Astrocyte (in vitro differentiated cells and primary cell): Measurements from ENCODE around the gene HTR3C. TPM values are rescaled to one million over a fixed set of nuclear protein-coding genes. Genes with fewer than 3 reads are reported as not detected.

Source experiments
- DNase-seq: peaks from one replicate; pipeline ENCODE4 v3.0.0-alpha.2; 2010; ENCODE audit warnings: low read depth
- FAIRE-seq: peaks from 2 replicates; lab custom pipeline; 2011; peaks lifted over from hg19 to GRCh38; lab: Jason Lieb, UNC
- H2AFZ ChIP-seq: 2 replicates; pipeline ENCODE4 v1.6.0; 2012; ENCODE audit warnings: low read depth, low read length, inconsistent platforms
- H3K27ac ChIP-seq: 2 replicates; pipeline ENCODE4 v1.5.1; 2011; ENCODE audit warnings: low read depth, low read length, inconsistent platforms
- H3K27me3 ChIP-seq: 2 replicates; pipeline ENCODE4 v1.6.0; 2011; ENCODE audit warnings: low read length, inconsistent platforms; ENCODE audit not compliant: insufficient read depth
- H3K36me3 ChIP-seq: 2 replicates; pipeline ENCODE4 v1.5.1; 2011; ENCODE audit warnings: low read length, inconsistent platforms; ENCODE audit not compliant: insufficient read depth
- H3K4me1 ChIP-seq: 2 replicates; pipeline ENCODE4 v1.5.1; 2011; ENCODE audit warnings: low read length, inconsistent platforms; ENCODE audit not compliant: insufficient read depth
- H3K4me2 ChIP-seq: 2 replicates; pipeline ENCODE4 v1.6.0; 2012; ENCODE audit warnings: low read length, inconsistent platforms
- H3K4me3 ChIP-seq: 2 replicates; pipeline ENCODE4 v1.5.1; 2011; ENCODE audit warnings: low read depth, mild to moderate bottlenecking, low read length, inconsistent platforms; ENCODE audit not compliant: insufficient read depth
- H3K79me2 ChIP-seq: 2 replicates; pipeline ENCODE4 v1.6.0; 2012; ENCODE audit warnings: mild to moderate bottlenecking, low read length, inconsistent platforms; ENCODE audit not compliant: insufficient read depth
- H3K9ac ChIP-seq: 2 replicates; pipeline ENCODE4 v1.6.0; 2012; ENCODE audit warnings: mild to moderate bottlenecking, low read length, inconsistent platforms
- H3K9me3 ChIP-seq: 2 replicates; pipeline ENCODE4 v1.5.1; 2012; ENCODE audit warnings: low read depth, mild to moderate bottlenecking, low read length, inconsistent platforms; ENCODE audit not compliant: insufficient read depth
- H4K20me1 ChIP-seq: 2 replicates; pipeline ENCODE4 v1.6.0; 2012; ENCODE audit warnings: low read length, inconsistent platforms; ENCODE audit not compliant: insufficient read depth
- H3K27ac Mint-ChIP-seq: one replicate; pipeline ENCODE4 v1.8.0; 2021; ENCODE audit warnings: mild to moderate bottlenecking, mixed read lengths; ENCODE audit not compliant: unreplicated experiment
- H3K27me3 Mint-ChIP-seq: one replicate; pipeline ENCODE4 v1.8.0; 2021; ENCODE audit warnings: low read depth, mixed read lengths; ENCODE audit not compliant: unreplicated experiment
- H3K36me3 Mint-ChIP-seq: one replicate; pipeline ENCODE4 v1.8.0; 2021; ENCODE audit warnings: low read depth, mixed read lengths; ENCODE audit not compliant: unreplicated experiment
- H3K4me1 Mint-ChIP-seq: one replicate; pipeline ENCODE4 v1.8.0; 2021; ENCODE audit warnings: low read depth, mixed read lengths; ENCODE audit not compliant: unreplicated experiment
- H3K4me3 Mint-ChIP-seq: one replicate; pipeline ENCODE4 v1.8.0; 2021; ENCODE audit warnings: mild to moderate bottlenecking, moderate library complexity, mixed read lengths; ENCODE audit not compliant: unreplicated experiment
- H3K9me3 Mint-ChIP-seq: one replicate; pipeline ENCODE4 v1.8.0; 2021; ENCODE audit warnings: mild to moderate bottlenecking, mixed read lengths; ENCODE audit not compliant: unreplicated experiment
- CTCF ChIP-seq: IDR thresholded peaks from 2 replicates; pipeline ENCODE4 v1.5.1; 2011; ENCODE audit warnings: low read depth, mild to moderate bottlenecking, inconsistent platforms, low read length, moderate library complexity; ENCODE audit not compliant: insufficient read depth
- EZH2 ChIP-seq: IDR thresholded peaks from 2 replicates; pipeline ENCODE4 v1.6.1; 2012; ENCODE audit warnings: mild to moderate bottlenecking, low read length, inconsistent platforms; ENCODE audit not compliant: insufficient read depth
- total RNA-seq: library from RNA; stranded (reverse); gene quantifications from 2 replicates; pipeline ENCODE4 v1.2.1, GENCODE V29; 2021

Gene HTR3C
- total RNA-seq, 1 donor from 2014 or later = not detected

- no peak for TF ChIP-seq CTCF
- no peak for TF ChIP-seq EZH2
- H3K9ac ChIP-seq = no peak overlapping the region
- Mint-ChIP-seq H3K4me3 (no peak overlapping the region), H3K27me3 (peaks cover 9% of the 10 kb centered on the region), H3K27ac (no peak overlapping the region), H3K4me1 (peaks cover 5% of the 10 kb centered on the region), H3K36me3 (no peaks in the 10 kb centered on the region), H3K9me3 (peaks cover 3% of the 10 kb centered on the region)
- no peaks in the 10 kb centered on the region for H3K27me3 ChIP-seq
- FAIRE-seq (no peak), DNase-seq (no peak)
- H3K36me3 ChIP-seq = no peaks in the 10 kb centered on the region
- H3K79me2 ChIP-seq = no peaks in the 10 kb centered on the region
- H4K20me1 ChIP-seq = no peaks in the 10 kb centered on the region
- H2AFZ ChIP-seq = no peak overlapping the region
- H3K27ac ChIP-seq = no peak overlapping the region
- no peak overlapping the region for H3K4me2 ChIP-seq
- H3K4me3 ChIP-seq = no peak overlapping the region
- H3K4me1 ChIP-seq = no peaks in the 10 kb centered on the region
- H3K9me3 ChIP-seq = peaks cover 8% of the 10 kb centered on the region
Measured at GRCh38 chr3:184081116-184081830, 28.4 kb downstream of the HTR3C start.

GRCh38 chr3:184082034-184082433, 29.2 kb downstream of the HTR3C start:
- DNase-seq (no peak), FAIRE-seq (no peak)
- Mint-ChIP-seq H3K4me1 (peaks cover 5% of the 10 kb centered on the region), H3K27me3 (peaks cover 6% of the 10 kb centered on the region), H3K36me3 (no peaks in the 10 kb centered on the region), H3K4me3 (no peak overlapping the region), H3K9me3 (peaks cover 3% of the 10 kb centered on the region), H3K27ac (no peak overlapping the region)
- no peaks in the 10 kb centered on the region for H3K27me3 ChIP-seq
- H3K27ac ChIP-seq = no peak overlapping the region
- no peak overlapping the region for H3K4me2 ChIP-seq
- no peak overlapping the region for H3K4me3 ChIP-seq
- TF ChIP-seq EZH2 (no peak), CTCF (no peak)
- no peaks in the 10 kb centered on the region for H3K36me3 ChIP-seq
- H4K20me1 ChIP-seq = no peaks in the 10 kb centered on the region
- H3K79me2 ChIP-seq = no peaks in the 10 kb centered on the region
- H3K9me3 ChIP-seq = peaks cover 8% of the 10 kb centered on the region
- H3K9ac ChIP-seq = no peak overlapping the region
- no peak overlapping the region for H2AFZ ChIP-seq
- H3K4me1 ChIP-seq = no peaks in the 10 kb centered on the region

GRCh38 chr3:184082465-184082864, 29.6 kb downstream of the HTR3C start:
- Histone ChIP-seq H3K79me2 (no peaks in the 10 kb centered on the region), H3K9me3 (peaks cover 8% of the 10 kb centered on the region), H3K27ac (no peak overlapping the region), H3K36me3 (no peaks in the 10 kb centered on the region), H2AFZ (no peak overlapping the region), H3K9ac (no peak overlapping the region), H3K4me2 (no peak overlapping the region), H3K4me1 (no peaks in the 10 kb centered on the region), H3K4me3 (no peak overlapping the region), H3K27me3 (no peaks in the 10 kb centered on the region), H4K20me1 (no peaks in the 10 kb centered on the region)
- no peak overlapping the region for H3K27ac Mint-ChIP-seq
- no peaks in the 10 kb centered on the region for H3K36me3 Mint-ChIP-seq
- no peak overlapping the region for H3K4me3 Mint-ChIP-seq
- peaks cover 2% of the 10 kb centered on the region for H3K9me3 Mint-ChIP-seq
- FAIRE-seq (no peak), DNase-seq (no peak)
- peaks cover 2% of the 10 kb centered on the region for H3K27me3 Mint-ChIP-seq
- H3K4me1 Mint-ChIP-seq = peaks cover 5% of the 10 kb centered on the region
- TF ChIP-seq EZH2 (no peak), CTCF (no peak)
